ENCODE data around the gene SCAI. TPM values are rescaled to one million over a fixed set of nuclear protein-coding genes. Genes with fewer than 3 reads are reported as not detected.

SCAI gene
- polyA plus RNA-seq, 2 of the 4 experiments (the other 2 are of a cell fraction): 2.1 to 5.0 TPM

DNA sequence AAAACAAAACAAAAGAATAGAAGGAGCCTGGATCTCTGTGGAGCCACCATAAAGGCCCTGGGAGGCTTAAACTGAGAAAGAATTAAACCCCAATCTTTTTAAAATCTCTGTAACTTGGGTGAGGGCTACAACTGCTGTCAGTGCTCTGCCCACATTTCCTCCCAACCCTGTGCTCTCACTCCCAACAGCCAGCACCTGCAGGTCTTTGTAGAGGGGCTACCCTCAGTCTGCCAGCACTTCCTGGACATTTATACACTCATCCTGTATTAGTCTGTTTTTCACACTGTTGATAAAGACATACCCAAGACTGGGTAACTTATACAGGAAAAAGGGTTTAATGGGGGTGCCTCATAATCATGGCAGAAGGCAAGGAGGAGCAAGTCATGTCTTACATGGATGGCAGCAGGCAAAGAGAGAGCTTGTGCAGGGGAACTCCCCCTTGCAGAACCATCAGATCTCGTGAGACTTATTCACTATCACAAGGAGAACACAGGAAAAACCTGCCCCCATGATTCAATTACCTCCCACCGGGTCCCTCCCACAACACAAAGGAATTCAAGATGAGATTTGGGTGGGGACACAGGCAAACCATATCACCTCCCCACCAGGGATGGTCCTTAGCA lies 47.4 kb downstream of the SCAI start:
- 71% methylated on average over 2 of the region's 2 CpGs for WGBS (ENCODE audit: missing lambda C conversion rate)
- no peak for TF ChIP-seq PHF8 (IDR thresholded peaks at IDR 0.05; ENCODE audit: borderline replicate concordance, low read depth)
- no peak for TF ChIP-seq TP53 (CRISPR knock-in tag; IDR thresholded peaks at IDR 0.05)
- TF ChIP-seq ESRRA (IDR thresholded peaks at IDR 0.05; ENCODE audit: borderline replicate concordance, low read length): no peak
- TF ChIP-seq EP300 (IDR thresholded peaks at IDR 0.05): no peak
- TF ChIP-seq RCOR1 (IDR thresholded peaks at IDR 0.05; ENCODE audit: low read depth, low read length): no peak
- no peak for TF ChIP-seq CBX8 (IDR thresholded peaks at IDR 0.05)
- no peak for TF ChIP-seq RARB (CRISPR knock-in tag; IDR thresholded peaks at IDR 0.05)
- TF ChIP-seq HDAC2 (IDR thresholded peaks at IDR 0.05): no peak
- TF ChIP-seq CEBPB (IDR thresholded peaks at IDR 0.05): no peak
- TF ChIP-seq JUN (IDR thresholded peaks at IDR 0.05): no peak
- no peak for TF ChIP-seq NPAS2 (CRISPR knock-in tag; IDR thresholded peaks at IDR 0.05; ENCODE audit: borderline replicate concordance)
- no peak for TF ChIP-seq JUNB (IDR thresholded peaks at IDR 0.05)
- H3K4me1 ChIP-seq: no peaks in the 10 kb centered on the region
- no peak overlapping the region for H3K4me2 ChIP-seq
- no peak for DNase-seq (ENCODE audit: low read depth in 1 of 2, low spot score in 1 of 2)
- no peak overlapping the region for H3K27ac ChIP-seq
- FAIRE-seq: no peak
- H3K9me3 ChIP-seq: no peaks in the 10 kb centered on the region
- no peak for ATAC-seq
- no peak overlapping the region for H3K4me3 ChIP-seq
- CTCF ChIA-PET: no interaction called here
- POLR2A ChIA-PET: no interaction called here

DNA sequence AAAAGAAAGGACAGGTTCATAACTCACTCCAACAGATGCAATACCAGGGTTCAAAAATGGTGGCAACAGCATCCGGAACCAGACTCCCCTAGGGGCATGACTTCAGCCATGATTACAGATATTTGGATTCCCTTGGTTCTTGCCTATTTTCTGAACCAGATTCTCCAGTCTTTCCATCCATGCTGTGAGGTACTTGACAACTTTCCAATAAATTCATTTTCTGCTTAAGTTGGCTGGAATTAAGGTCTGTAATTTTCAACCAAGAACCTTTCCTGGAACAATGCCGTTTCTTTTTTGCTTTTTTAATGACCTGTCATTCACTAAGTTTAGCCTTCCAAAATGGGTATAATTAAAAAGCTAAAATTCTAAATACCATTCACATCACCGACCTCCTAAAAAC lies 52.2 kb downstream of the SCAI start:
- POLR2A ChIA-PET: no interaction called here
- TF ChIP-seq, protein P1, sequence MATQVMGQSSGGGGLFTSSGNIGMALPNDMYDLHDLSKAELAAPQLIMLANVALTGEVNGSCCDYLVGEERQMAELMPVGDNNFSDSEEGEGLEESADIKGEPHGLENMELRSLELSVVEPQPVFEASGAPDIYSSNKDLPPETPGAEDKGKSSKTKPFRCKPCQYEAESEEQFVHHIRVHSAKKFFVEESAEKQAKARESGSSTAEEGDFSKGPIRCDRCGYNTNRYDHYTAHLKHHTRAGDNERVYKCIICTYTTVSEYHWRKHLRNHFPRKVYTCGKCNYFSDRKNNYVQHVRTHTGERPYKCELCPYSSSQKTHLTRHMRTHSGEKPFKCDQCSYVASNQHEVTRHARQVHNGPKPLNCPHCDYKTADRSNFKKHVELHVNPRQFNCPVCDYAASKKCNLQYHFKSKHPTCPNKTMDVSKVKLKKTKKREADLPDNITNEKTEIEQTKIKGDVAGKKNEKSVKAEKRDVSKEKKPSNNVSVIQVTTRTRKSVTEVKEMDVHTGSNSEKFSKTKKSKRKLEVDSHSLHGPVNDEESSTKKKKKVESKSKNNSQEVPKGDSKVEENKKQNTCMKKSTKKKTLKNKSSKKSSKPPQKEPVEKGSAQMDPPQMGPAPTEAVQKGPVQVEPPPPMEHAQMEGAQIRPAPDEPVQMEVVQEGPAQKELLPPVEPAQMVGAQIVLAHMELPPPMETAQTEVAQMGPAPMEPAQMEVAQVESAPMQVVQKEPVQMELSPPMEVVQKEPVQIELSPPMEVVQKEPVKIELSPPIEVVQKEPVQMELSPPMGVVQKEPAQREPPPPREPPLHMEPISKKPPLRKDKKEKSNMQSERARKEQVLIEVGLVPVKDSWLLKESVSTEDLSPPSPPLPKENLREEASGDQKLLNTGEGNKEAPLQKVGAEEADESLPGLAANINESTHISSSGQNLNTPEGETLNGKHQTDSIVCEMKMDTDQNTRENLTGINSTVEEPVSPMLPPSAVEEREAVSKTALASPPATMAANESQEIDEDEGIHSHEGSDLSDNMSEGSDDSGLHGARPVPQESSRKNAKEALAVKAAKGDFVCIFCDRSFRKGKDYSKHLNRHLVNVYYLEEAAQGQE (IDR thresholded peaks at IDR 0.05): no peak
- FAIRE-seq: no peak
- no peak for ATAC-seq
- H3K27ac ChIP-seq: no peak overlapping the region
- H3K9me3 ChIP-seq: no peaks in the 10 kb centered on the region
- 90% methylated on average over 3 of the region's 3 CpGs for WGBS (ENCODE audit: missing lambda C conversion rate)
- DNase-seq (ENCODE audit: low read depth in 1 of 2, low spot score in 1 of 2): no peak
- CTCF ChIA-PET: interaction anchor here (0.6 to 1.6 kb wide), 2 partner anchors 10 to 286 kb away, joined by 3 to 6 read pairs; no protein-coding TSS in a partner anchor
- H3K4me1 ChIP-seq: no peaks in the 10 kb centered on the region
- H3K4me3 ChIP-seq: no peak overlapping the region
- no peak overlapping the region for H3K4me2 ChIP-seq

DNA sequence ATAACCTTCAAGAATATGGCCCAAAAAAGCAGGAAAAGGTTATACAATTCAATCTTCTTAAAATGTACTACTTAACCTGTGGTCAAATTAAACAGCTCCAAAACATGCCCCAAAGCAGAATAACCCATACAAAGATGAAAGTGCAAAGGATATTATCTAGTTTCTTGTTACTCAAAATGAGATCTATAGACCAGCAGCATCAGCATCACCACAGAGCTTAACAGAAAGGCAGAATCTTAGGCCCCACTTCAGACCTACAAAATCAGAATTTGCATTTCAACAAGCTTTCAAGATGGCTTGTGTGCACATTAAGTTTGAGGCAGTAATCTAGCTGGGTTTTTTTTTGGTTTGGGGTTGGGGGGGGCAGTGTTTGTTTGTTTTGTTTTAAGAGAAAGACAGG lies 54.0 kb downstream of the SCAI start:
- Histone ChIP-seq H3K4me3 (no peak overlapping the region), H3K27ac (no peak overlapping the region), H3K9me3 (no peaks in the 10 kb centered on the region), H3K4me1 (no peaks in the 10 kb centered on the region), H3K4me2 (no peak overlapping the region)
- TF ChIP-seq POLR2A (IDR thresholded peaks at IDR 0.05; ENCODE audit: low read length) (no peak), BHLHE40 (IDR thresholded peaks at IDR 0.05; ENCODE audit: low read depth, low read length) (no peak), RAD21 (conservative IDR thresholded peaks at IDR 0.05 in 1 of 2, IDR thresholded peaks at IDR 0.05 in 1 of 2) (no peak), CEBPB (IDR thresholded peaks at IDR 0.05) (no peak), ZFP36 (IDR thresholded peaks at IDR 0.05; ENCODE audit: borderline replicate concordance, partially characterized antibody) (no peak), ZNF302 (CRISPR knock-in tag; IDR thresholded peaks at IDR 0.05) (no peak), CHD2 (IDR thresholded peaks at IDR 0.05; ENCODE audit: low read length, partially characterized antibody) (no peak), ZSCAN20 (CRISPR knock-in tag; IDR thresholded peaks at IDR 0.05) (no peak), RCOR1 (IDR thresholded peaks at IDR 0.05; ENCODE audit: low read depth, low read length) (no peak), FOSB (CRISPR knock-in tag; IDR thresholded peaks at IDR 0.05) (no peak), HOXB13 (CRISPR knock-in tag; IDR thresholded peaks at IDR 0.05; ENCODE audit: low read depth) (no peak), RFX5 (IDR thresholded peaks at IDR 0.05) (no peak), CBX8 (IDR thresholded peaks at IDR 0.05) (no peak), SMC3 (IDR thresholded peaks at IDR 0.05) (no peak), GATA3 (IDR thresholded peaks at IDR 0.05; ENCODE audit: borderline replicate concordance) (no peak), HDAC2 (IDR thresholded peaks at IDR 0.05) (no peak), EHF (CRISPR knock-in tag; IDR thresholded peaks at IDR 0.05) (no peak)
- TF ChIP-seq, protein P2, sequence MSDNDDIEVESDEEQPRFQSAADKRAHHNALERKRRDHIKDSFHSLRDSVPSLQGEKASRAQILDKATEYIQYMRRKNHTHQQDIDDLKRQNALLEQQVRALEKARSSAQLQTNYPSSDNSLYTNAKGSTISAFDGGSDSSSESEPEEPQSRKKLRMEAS (IDR thresholded peaks at IDR 0.05): no peak
- TF ChIP-seq, protein P3, sequence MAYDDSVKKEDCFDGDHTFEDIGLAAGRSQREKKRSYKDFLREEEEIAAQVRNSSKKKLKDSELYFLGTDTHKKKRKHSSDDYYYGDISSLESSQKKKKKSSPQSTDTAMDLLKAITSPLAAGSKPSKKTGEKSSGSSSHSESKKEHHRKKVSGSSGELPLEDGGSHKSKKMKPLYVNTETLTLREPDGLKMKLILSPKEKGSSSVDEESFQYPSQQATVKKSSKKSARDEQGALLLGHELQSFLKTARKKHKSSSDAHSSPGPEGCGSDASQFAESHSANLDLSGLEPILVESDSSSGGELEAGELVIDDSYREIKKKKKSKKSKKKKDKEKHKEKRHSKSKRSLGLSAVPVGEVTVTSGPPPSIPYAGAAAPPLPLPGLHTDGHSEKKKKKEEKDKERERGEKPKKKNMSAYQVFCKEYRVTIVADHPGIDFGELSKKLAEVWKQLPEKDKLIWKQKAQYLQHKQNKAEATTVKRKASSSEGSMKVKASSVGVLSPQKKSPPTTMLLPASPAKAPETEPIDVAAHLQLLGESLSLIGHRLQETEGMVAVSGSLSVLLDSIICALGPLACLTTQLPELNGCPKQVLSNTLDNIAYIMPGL (CRISPR knock-in tag; IDR thresholded peaks at IDR 0.05; ENCODE audit: borderline replicate concordance): no peak
- ATAC-seq (no peak), DNase-seq (ENCODE audit: low read depth in 1 of 2, low spot score in 1 of 2) (no peak), FAIRE-seq (no peak)
- POLR2A ChIA-PET: no interaction called here
- CTCF ChIA-PET: no interaction called here
